Fibroblast of mammary gland (primary cell): ENCODE data around the gene PEA15.

Source experiments
- DNase-seq: peaks from one replicate; pipeline ENCODE4 v3.0.0-alpha.2; 2010; ENCODE audit warnings: low read depth
- H3K4me3 ChIP-seq: 2 replicates; pipeline ENCODE4 v1.5.1; 2011; ENCODE audit warnings: low read depth, mild to moderate bottlenecking, low read length, moderate library complexity; ENCODE audit not compliant: control insufficient read depth
- CTCF ChIP-seq: conservative IDR thresholded peaks from 2 replicates; pipeline ENCODE4 v1.5.1; 2011; ENCODE audit warnings: low read depth, low read length, inconsistent platforms; ENCODE audit not compliant: control insufficient read depth, insufficient read depth

Gene PEA15

GRCh38 chr1:160257411-160258015 is 52.3 kb downstream of the PEA15 start:
- no peak for DNase-seq
- H3K4me3 ChIP-seq: no peak overlapping the region
- TF ChIP-seq CTCF: no peak

- no peak for DNase-seq
- no peak overlapping the region for H3K4me3 ChIP-seq
- TF ChIP-seq CTCF: no peak
These were observed 53.1 kb downstream of the PEA15 start for GRCh38 chr1:160258177-160258798.

GRCh38 chr1:160260406-160261382 is 55.5 kb downstream of the PEA15 start:
- DNase-seq: peak; percentile 93
- H3K4me3 ChIP-seq: peak overlapping the region; percentile 100
- TF ChIP-seq CTCF: no peak

- peak overlapping the region; percentile 100 for H3K4me3 ChIP-seq
- DNase-seq: peak; percentile 85
These were observed 56.3 kb downstream of the PEA15 start for GRCh38 chr1:160261556-160261892.

GRCh38 chr1:160261893-160262794 is 57.0 kb downstream of the PEA15 start, which contains the start of gene DCAF8:
DCAF8 (minus strand) TSS chr1:160262549; CDS start chr1:160244008, 18,541 bp downstream.
- H3K4me3 ChIP-seq: peak within 1 kb of the TSS; percentile 100
- TF ChIP-seq CTCF: no peak
- DNase-seq: peak; percentile 96

More at GRCh38 chr1:160261556-160261892, 56.3 kb downstream of the PEA15 start:
- TF ChIP-seq CTCF: no peak
